T-helper 2 cell (primary cell): Measurements from ENCODE around the gene ZNF277.

Source experiments
- DNase-seq, 5 experiments: peaks; one replicate each; pipeline versions ENCODE4 v3.0.0 to v3.0.0-alpha.2; 2012 to 2022
- total RNA-seq, 2 donors: gene quantifications; one replicate each; lab custom pipeline; 2026; lab: John Stamatoyannopoulos, UW

Gene ZNF277, protein sequence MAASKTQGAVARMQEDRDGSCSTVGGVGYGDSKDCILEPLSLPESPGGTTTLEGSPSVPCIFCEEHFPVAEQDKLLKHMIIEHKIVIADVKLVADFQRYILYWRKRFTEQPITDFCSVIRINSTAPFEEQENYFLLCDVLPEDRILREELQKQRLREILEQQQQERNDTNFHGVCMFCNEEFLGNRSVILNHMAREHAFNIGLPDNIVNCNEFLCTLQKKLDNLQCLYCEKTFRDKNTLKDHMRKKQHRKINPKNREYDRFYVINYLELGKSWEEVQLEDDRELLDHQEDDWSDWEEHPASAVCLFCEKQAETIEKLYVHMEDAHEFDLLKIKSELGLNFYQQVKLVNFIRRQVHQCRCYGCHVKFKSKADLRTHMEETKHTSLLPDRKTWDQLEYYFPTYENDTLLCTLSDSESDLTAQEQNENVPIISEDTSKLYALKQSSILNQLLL
- total RNA-seq = 28.4 to 42.9 reads per million in 2 donors

- peak; percentile 98 to 100 (median 98) for DNase-seq
These were observed at the start of gene ZNF277, which contains the start of gene DOCK4 for GRCh38 chr7:112206238-112206990. Gene ZNF277, plus strand, starts transcription at chr7:112206695. Its CDS starts 22 bp downstream, at chr7:112206717. Gene DOCK4, minus strand, starts transcription at chr7:112206399. Its CDS starts 261 bp downstream, at chr7:112206138.

GRCh38 chr7:112157072-112157471 is 49.4 kb upstream of the ZNF277 start:
- DNase-seq = peak in 1 of 5 experiments; percentile 3

DNA sequence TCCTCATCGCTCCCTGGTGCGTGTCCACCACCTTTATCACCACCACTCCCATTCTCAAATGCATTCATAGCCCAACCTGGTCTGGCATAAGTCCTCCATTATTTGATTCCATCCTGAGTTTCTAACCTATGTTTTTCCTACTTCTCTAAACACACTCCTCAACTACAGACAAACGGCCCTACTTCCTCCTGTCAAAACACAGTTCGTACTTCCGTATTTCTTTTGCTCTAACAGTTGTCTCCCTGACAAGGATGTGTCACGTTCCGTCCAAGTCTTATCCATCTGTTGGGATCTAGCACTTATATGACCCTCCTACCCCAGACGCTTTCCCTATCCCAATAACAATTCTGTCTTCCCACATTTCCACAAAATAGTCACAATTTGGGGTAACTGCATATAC is 47.1 kb upstream of the ZNF277 start:
- DNase-seq = no peak

- DNase-seq = no peak
These were observed 46.2 kb upstream of the ZNF277 start for GRCh38 chr7:112160130-112160770.

- no peak for DNase-seq
These were observed 45.7 kb upstream of the ZNF277 start for GRCh38 chr7:112160771-112161150.

DNA sequence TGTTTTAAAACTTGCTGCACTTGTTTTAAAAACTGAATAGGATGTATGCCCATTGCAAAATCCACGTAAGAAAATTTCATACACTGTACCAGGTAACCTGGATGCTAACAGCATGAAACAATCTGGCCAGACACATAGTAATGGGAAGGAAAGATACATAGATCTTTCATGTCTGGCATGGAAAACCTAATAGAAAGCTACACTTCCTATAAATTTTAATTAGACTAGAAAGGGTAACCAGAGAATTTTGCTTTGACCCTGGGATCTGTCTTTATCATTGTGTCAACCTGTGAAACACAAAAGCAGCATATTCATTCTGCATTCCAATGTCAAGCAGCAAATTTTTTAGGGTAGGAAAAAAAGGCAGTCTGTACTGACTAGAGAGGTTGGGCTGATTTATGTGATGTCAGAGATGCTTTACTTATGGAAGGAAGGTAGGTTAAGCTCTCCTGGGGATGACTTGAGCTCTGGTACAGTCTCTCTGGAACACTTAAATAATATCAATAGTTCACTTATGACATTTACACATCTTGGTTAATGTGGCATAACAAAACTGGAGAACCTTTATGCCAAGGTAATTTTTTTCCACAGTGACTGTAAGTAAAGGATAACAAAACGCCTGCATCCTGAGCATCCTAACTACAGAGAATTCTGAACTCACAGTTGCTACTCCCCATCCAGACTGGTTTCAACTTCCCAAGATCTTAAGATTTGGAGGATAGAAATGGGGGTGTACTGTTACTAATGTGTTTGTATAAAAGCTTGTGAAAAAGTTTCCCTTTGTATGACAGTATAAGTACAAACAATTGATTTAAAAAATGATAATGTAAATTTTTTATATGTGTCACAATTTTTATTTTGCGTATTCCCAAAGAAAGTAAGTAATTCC is 45.0 kb upstream of the ZNF277 start:
- DNase-seq = no peak

GRCh38 chr7:112162142-112162766 is 44.2 kb upstream of the ZNF277 start:
- no peak for DNase-seq

GRCh38 chr7:112162784-112163506 is 43.5 kb upstream of the ZNF277 start:
- no peak for DNase-seq

- DNase-seq = no peak
These were observed 39.3 kb upstream of the ZNF277 start for GRCh38 chr7:112167147-112167546.

- DNase-seq = no peak
These were observed 37.6 kb upstream of the ZNF277 start for GRCh38 chr7:112168915-112169314.

- no peak for DNase-seq
These were observed 34.8 kb upstream of the ZNF277 start for GRCh38 chr7:112171673-112172072.

- no peak for DNase-seq
These were observed 33.5 kb upstream of the ZNF277 start for GRCh38 chr7:112172870-112173567.

GRCh38 chr7:112173568-112173905 is 33.0 kb upstream of the ZNF277 start:
- DNase-seq = no peak

DNA sequence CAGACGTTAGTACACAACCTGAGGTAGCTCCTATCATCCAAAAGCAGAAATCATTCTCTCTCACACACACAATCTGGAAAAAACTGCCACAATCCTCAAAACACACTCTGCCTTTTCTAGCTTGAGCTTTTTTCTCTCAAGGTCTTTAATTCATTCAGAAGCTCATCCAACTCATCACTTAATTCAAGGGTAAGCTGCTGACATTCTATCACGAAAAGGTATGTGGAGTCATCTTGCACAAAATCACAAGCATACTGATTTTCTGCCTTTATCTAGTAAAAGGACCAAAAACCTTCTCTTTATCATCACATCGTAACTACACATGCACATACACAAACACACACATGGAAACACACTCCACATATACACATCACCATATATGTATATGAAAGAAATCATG is 32.3 kb upstream of the ZNF277 start:
- no peak for DNase-seq

DNA sequence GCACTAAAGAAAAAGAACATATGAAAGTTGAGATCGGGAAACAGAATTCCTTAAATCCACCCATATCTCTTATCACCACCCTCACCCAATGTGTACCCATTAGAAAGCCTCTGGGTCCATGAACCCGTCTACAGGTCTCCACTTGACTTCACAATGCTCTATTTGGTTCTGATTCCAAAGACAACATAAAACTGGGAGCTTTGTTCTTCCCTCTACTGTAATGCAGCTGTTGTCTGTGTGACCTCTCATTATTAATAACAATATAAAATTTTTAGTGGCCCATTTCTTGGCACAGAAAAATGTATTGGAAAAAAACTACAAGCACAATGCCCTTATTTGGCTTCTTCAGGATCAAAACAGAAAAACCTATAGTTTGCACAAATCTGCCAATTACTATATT is 30.3 kb upstream of the ZNF277 start:
- no peak for DNase-seq

DNA sequence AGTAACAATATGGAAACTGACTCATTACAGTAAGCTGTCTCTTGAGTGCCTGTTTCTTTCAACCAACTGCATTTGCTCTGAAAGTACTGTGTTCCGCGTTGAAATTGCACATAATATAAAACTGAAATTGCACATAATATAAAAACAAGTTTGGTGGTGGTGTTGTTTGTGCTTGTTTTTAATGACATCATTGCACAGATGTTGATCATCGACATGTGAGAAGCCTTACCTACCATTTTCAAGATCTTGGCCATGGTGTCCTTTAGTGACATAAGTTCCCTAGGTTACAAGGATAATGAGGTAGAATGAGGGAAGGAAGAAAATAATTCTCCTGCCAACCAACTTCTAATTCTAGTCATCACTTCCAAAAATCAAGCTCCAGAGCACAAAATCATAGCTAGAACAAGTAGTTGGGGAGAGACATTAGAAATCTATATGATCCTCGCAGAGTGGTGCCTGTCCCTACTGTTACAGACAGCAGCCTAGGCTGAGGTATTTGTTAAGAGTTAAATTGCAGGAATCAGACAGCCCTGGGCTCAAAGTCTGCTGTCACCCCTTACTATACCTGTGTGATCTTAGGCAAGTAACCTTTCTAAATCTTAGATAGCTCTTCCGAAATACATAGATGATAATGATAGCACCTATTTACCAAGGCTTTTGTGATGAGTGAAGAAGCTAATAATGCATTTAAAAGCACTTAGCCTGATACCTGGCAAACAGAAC is 29.6 kb upstream of the ZNF277 start:
- DNase-seq = no peak

DNA sequence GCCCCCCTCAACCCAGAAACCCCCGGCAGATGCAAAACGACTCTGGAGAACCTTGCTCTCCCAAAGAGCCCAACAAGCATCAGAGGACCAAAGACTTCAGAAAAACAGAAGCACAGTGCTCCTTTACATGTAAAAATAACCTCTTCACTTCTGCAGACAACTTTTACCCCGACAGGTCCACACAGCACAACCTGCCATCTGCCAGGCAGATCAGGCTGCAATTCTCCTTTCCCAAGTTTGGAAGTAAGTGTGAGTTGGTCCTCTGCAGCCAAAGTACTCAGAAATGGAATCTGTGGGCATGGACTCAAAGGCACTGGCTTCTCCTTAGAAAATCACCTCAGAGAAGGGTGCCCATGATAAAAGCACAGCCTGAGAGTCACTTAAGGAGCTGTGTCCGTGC is 26.3 kb upstream of the ZNF277 start:
- DNase-seq = no peak

DNA sequence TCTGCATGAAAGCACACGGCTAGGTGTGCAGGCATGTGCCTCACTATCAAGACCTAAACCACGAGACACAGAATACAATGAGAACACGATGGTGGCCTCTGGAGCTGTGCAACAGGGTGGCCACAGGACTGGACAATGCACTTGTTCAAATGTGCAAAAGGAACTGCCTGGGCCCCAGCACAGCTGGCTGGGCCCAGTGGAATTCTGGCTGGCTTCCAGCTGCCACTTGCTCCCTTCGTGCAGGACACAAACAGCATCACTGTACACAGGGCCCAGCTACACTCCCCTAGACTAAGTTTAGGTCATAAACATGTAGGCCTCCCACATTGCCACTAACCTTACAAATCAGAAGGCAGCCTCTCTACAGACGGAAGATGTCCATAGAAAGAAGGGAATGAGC is 23.7 kb upstream of the ZNF277 start:
- no peak for DNase-seq

- no peak for DNase-seq
These were observed 23.2 kb upstream of the ZNF277 start for GRCh38 chr7:112183266-112183665.

DNA sequence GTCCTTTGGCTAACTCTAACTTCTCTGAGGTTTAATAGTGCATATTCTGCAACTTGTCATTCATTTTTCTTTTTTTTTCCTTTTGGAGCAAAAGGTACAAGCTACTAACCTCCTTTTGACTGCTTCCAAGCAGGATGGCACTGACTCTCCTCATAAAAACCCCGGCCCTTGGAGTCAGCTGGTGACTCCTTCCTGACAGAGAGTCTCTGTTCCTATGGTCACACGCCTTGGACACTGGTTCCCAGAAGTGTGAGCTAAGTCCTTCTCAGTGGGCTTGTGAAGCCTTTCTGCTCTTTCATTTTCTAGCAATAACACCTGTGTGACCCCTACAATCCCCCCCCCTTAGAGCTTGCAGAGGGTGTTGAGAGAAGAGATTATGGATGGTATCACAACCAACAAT is 22.0 kb upstream of the ZNF277 start:
- DNase-seq = no peak
